NCI-H226 (cell line): ENCODE measurements around the gene MALAT1.
"Not testable (repeated sequence)": the region's sequence is repeated elsewhere in the genome, so short reads cannot be mapped to it uniquely, and the experiment has no call there.

Experiments used
- DNase-seq: peaks from one replicate; pipeline ENCODE4 v3.0.0-alpha.2; 2015

The MALAT1 gene

DNA sequence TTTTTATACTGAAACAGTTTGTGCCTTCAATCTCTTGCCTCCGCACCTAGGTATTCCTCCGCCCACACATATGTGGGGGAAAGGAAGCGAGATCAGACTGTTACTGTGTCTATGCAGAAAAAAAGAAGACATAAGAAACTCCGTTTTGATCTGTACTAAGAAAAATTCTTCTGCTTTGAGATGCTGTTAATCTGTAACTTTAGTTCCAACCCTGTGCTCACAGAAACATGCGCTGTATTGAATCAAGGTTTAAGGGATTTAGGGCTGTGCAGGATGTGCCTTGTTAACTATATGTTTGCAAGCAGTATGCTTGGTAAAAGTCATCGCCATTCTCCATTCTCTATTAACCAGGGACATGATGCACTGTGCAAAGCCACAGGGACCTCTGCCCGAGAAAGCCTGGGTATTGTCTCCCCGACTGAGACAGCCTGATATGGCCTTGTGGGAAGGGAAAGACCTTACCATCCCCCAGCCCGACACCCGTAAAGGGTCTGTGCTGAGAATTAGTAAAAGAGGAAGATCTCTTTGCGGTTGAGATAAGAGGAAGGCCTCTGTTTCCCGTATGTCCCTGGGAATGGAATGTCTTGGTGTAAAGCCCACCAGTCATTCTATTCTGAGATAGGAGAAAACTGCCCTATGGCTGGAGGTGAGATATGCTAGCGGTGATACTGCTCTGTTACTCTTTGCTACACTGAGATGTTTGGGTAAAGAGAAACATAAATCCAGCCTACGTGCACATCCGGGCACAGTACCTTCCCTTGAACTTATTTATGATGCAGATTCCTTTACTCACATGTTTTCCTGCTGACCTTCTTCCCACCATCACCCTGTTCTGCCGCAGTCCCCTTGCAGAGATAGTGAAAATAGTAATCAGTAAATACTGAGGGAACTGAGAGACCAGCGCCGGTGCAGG, 24.1 kb downstream of the MALAT1 start:
- not testable (repeated sequence) for DNase-seq

DNA sequence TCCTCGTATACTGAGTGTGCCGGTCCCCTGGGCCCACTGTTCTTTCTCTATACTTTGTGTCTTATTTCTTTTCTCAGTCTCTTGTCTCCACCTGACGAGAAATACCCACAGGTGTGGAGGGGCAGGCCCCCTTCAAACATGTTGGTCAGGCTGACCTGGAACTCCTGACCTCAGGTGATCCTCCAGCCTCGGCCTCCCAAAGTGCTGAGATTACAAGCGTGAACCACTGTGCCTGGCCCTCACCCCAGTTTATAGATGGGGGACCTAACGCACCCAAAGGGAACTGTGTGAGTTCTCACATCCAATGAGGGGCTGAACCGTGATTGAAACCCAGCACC, 24.8 kb downstream of the MALAT1 start:
- DNase-seq = not testable (repeated sequence)

DNA sequence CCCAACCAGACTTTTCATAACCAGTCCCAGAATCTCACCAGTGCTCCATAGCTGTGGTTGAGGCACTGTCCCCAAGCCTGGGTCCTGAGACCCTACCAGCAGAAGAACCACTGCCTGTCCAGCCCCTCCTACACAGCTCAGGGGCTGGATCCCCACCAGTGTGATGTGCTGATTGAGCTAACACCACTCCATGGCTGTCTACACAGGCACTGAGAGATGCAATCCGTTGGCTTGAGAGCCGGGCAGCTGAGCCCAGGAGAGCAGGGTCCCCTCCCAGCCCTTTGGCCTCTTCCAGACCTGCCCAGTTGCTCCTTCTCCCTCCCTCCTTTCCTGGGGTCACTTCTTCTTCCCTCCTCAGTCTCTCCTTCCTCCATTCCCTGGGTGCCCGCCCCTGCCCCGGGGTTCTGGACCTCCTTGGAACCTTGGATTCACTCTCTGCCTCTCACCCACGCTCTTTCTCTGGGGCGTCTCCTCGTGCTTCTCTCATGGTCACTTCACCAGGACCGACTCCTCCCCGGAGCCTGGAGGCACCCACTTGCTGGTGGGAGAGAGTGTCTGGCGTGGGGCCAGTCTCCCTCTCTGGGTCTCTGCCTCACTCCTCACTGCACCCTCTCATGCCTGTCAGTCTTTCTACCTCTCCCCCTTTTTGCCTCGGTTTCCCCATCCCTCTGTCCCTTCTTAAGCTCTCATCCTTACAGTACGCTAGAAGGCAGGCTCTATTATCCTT, 25.3 kb downstream of the MALAT1 start:
- no peak for DNase-seq

DNA sequence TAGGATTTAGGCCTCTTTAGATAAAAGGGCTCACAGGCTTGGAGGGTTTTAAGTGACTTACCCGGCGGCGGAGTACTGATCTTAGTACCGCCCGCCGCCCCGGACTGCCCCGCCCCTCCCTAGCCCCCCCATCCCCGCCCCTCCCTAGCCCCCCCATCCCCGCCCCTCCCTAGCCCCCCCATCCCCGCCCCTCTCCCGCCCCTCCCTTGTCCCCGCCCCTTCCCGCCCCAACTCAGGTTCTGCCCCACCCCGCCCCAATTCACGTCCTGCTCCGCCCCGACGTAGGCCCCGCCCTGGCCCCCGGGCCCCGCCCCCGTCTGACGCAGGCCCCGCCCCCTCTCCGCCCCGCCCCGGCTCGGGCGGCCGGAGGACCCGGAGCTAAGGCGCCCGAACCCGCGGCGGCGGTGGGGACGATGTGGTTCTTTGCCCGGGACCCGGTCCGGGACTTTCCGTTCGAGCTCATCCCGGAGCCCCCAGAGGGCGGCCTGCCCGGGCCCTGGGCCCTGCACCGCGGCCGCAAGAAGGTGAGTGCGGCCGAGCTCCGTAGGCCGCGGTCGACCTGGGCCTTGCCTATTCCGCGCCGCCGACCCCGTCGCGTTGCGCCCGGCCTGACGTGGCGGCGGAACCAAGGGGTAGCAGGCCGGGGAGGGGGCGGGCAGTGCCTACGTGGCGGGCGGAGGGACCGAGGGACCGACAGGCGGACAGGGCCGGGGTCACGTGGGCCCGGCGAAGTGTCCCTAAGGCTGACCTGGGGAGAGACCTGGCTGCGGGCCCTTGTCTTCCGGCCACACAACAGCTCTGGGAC, 26.1 kb downstream of the MALAT1 start, which contains the start of gene SCYL1:
SCYL1 (plus strand) TSS at position 343 of the 805 bp plus-strand sequence; CDS start at position 414, 71 bp downstream.
- no peak for DNase-seq

DNA sequence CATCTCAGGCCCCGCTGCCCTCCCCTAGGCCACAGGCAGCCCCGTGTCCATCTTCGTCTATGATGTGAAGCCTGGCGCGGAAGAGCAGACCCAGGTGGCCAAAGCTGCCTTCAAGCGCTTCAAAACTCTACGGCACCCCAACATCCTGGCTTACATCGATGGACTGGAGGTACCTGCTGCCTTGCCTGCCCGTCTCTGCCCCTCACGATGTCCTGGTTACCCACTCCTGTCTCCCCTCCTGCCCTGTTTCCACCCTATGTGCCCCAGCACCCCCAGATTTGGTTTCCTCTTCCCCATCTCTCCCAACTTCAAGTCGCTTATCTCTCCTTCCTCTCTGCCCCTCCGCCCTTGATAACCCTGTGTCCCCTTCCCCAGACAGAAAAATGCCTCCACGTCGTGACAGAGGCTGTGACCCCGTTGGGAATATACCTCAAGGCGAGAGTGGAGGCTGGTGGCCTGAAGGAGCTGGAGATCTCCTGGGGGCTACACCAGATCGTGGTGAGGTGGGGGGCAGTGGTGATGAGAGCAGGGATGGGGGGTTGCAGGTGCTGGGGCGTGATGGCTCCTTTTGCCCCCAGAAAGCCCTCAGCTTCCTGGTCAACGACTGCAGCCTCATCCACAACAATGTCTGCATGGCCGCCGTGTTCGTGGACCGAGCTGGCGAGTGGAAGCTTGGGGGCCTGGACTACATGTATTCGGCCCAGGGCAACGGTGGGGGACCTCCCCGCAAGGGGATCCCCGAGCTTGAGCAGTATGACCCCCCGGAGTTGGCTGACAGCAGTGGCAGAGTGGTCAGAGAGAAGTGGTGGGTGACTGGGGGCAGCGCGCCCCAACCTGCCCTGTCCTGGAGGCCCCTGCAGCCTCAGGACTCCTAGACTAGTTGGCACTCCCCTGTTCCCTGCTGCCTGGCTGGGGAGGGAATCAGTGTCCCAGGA, 27.0 kb downstream of the MALAT1 start:
- DNase-seq = no peak

DNA sequence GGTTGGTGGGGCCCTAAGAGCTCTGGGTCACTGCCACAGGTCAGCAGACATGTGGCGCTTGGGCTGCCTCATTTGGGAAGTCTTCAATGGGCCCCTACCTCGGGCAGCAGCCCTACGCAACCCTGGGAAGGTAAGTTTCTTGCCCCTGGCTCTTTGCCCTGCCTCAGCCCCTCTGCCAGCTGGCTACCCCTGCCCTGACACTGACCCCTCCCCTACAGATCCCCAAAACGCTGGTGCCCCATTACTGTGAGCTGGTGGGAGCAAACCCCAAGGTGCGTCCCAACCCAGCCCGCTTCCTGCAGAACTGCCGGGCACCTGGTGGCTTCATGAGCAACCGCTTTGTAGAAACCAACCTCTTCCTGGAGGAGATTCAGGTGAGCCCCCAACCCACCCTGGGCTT, 27.9 kb downstream of the MALAT1 start:
- no peak for DNase-seq

DNA sequence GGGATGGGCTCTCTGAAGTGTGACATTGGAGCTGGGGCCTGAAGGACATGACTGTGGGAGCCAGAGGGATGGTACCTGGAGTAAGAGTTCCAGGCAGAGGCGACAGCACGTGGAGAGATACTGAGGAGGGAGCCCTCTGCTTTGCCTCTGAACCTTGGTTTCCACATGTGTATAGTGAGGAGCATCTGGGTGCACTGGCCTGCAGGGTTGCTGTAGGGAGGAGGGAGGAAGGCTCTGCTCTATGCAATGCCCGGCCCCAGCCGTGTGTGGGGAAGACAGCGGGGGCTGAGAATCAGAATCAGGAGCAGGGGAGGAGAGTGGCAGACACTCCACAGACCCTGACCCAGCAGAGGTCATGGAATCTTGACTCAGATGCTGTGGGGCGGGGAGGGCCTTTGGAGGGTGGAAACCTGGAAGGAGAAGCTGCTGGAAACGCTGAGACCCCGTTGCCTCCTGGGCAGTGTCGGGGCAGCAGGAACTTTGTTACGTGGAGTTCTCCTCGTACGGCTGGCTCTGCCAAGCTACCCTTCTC, 30.0 kb downstream of the MALAT1 start:
- no peak for DNase-seq

DNA sequence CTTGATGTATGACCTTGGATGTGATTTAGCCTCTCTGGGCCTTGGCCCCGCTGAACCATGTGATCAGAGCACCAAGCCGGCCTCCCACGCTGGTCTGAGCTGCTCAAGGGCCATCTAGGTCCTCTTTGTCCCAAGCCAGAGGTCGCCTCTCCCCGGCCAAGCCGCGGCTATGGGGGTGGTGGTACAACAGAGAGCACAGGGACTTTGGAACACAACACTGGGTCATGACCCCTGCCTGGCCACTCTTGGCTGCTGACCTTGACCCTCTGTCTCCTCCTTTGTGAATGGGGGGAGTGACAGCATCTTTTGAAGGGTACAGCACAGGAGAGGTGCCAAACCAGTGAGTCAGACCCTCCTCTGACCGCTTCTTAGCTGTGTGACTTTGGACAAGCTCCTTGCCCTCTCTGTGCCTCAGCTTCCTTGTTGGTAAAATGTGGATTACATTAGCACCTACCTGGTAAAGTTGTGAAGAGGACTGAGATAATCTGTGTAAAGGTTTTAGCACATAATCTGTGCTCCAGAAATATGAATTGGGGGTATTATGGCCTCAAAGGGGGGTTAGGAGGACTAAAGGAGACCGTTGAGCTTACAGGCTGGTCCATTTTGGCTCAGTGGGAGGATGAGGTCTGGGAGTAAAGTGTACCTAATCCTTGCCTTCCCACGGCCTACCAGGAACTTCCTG, 30.8 kb downstream of the MALAT1 start:
- no peak for DNase-seq

DNA sequence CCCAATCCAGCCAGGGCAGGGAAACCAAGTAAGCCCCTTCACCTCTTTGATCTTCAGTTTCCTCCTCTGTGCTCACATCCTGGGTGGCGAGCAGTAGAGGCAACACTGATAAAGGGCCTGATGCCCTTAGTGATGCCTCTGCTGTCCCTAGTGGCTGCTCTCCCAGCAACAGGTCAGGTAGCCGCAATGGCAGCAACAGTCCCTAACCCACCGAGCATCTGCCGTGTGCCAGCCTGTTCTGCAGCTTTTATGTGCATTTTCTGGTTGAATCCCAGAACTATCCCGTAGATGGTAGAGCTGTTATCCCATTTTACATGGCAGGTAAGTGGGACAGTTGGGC, 31.3 kb downstream of the MALAT1 start:
- no peak for DNase-seq

DNA sequence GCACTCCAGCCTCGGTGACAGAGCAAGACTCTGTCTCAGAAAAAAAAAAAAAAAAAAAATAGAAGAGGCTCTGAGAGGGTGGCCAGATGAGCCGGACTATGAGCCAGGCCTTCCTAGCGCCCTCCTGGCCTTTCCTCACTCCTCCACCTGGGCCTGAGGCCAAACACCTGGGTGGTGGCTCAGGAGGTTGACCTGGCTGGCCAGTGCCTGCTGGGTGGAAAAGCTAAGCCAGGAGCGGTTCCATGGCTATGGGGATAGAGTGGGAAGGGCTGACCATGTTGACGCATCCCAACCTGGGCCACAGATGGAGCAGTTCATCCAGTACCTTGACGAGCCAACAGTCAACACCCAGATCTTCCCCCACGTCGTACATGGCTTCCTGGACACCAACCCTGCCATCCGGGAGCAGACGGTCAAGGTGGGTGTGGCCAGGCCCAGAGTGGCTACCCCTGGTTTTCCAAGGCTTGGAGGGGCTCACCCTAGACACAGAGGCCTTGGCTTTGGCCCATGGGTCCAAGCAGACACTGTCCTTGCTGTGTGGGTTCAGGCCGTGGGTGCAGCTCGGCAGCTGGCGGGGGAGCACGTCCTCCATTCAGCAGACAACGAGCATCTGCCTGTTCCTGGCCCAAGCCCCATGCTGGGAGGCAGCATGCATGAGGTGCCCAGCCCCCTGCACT, 33.7 kb downstream of the MALAT1 start:
- no peak for DNase-seq

DNA sequence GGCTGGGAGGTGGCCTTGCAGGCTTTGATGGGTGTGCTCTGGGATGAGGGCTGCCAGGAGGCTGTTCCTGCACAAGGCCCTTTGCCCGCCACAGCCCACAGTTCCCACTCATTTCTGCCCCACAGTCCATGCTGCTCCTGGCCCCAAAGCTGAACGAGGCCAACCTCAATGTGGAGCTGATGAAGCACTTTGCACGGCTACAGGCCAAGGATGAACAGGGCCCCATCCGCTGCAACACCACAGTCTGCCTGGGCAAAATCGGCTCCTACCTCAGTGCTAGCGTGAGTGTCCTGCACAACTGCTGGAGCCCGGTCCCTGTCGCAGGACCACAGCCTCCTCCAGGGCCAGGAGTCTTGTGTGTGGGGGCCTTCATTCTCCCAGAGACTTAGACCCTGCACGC, 36.3 kb downstream of the MALAT1 start:
- no peak for DNase-seq

DNA sequence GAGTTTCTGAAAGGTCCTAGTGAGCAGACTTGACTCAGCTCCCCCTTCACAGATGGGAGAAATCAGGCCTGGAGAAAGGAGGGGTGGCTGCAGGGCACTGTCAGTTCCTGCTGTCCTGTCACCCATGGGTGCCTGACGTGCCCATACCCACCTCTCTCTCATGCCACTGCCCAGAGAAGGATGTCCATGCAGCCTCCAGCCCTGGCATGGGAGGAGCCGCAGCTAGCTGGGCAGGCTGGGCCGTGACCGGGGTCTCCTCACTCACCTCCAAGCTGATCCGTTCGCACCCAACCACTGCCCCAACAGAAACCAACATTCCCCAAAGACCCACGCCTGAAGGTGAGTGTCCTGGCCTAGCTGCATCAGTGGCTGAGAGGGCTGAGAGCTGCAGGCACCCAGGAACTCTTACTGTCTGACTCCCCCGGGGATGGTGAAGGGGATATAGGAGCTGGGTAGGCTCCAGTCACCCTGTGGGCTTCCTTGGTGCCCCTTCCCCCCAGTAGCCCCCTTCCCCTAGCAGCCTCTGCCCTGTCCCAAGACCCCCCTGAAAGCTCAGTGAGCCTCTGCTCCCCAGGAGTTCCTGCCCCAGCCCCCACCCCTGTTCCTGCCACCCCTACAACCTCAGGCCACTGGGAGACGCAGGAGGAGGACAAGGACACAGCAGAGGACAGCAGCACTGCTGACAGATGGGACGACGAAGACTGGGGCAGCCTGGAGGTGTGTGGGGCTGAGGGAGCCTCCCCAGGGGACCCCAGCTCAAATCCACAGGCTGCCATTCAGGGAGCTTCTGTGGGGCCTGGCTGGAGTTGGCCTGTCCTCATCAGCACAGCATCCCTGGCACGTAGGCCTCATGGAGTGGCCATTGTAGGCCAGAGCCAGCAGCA, 37.8 kb downstream of the MALAT1 start:
- no peak for DNase-seq

DNA sequence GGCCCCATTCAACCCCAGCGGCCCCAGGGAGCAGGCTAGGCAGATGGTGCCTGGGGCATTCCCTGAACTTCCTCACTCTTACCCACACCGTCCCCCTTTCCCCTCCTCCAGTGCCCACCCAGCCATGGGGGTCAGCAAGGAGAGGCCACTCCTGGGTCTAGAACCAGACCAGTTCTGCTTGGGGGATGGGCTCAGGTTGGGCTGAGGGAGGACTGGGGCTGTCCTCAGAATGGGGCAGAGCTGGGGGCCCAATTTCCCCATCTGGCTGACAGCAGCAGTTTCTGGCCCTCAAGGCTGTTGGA, 38.4 kb downstream of the MALAT1 start:
- DNase-seq = no peak

DNA sequence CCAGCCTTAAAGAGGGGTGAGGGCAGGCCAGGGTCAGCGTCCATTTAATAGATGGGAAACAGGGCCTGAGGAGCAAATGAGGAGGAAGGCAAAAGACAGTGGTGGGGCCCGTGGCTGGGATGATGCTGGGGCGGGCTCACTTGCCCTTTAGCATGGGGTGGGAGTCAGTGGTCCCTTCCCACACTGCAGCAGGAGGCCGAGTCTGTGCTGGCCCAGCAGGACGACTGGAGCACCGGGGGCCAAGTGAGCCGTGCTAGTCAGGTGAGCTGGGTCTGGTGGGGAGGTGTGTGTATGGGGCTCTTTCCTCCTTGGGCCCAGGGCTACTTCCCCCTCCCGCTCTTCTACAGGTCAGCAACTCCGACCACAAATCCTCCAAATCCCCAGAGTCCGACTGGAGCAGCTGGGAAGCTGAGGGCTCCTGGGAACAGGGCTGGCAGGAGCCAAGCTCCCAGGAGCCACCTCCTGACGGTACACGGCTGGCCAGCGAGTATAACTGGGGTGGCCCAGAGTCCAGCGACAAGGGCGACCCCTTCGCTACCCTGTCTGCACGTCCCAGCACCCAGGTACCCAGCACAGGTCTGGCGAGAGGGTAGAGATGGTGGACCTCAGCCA, 38.9 kb downstream of the MALAT1 start:
- DNase-seq = no peak

DNA sequence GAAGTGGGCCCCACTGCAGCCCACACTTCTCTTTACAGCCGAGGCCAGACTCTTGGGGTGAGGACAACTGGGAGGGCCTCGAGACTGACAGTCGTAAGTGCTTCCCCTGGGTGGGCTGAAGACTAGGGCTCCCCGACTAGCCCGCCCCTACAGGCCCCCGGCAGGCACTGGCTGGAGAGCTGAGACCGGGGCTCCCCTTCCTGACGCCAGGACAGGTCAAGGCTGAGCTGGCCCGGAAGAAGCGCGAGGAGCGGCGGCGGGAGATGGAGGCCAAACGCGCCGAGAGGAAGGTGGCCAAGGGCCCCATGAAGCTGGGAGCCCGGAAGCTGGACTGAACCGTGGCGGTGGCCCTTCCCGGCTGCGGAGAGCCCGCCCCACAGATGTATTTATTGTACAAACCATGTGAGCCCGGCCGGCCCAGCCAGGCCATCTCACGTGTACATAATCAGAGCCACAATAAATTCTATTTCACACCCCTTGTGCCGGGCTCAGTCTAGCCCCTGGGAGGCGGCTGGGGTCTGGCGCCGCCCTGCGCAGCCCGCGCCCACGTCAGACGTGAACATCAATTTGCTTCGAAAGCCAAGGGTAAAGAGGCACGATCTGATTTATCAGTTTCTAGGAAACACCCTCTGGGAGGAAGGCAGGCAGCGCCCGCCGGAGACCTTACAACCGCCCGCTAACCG, 39.5 kb downstream of the MALAT1 start:
- DNase-seq = no peak

DNA sequence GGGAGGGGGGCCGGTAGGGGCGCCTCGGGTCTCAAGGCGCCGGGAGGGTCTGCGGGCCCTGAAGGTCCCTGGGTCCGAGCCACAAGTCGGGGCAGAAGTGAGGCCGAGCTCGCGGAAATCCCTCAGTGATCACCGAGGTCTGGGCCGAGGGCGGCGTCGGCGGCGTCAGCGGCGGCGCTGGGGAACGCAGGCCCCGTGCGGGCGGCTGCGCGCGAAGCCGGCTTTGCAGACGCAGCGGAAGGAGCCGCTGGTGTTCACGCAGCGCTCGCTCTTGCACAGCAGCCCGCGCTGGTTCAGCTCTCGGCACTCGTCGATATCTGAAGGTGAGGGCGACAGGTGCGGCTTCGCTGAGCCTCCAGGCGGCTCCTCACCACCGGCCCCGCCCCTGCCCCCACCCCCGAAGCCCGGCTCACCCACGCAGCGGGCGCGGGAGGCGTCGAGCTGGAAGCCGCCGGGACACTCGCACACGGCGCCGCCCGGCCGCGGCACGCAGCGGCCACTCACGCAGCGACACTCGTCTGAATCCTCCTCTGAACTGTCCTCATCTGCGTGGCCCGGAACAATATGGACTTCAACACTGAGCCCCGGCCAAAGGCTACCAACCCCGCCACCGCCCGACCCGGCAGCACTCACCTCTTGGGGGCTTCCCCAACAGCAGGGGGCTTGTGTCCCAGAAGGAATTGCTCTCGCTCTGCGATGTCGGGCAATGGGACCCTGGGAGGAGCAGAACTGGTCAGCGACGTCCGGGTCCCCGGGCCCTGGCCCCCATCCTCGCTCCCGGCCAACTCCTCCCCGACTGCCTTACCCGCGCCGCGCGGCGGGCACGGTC, 40.3 kb downstream of the MALAT1 start:
- no peak for DNase-seq

DNA sequence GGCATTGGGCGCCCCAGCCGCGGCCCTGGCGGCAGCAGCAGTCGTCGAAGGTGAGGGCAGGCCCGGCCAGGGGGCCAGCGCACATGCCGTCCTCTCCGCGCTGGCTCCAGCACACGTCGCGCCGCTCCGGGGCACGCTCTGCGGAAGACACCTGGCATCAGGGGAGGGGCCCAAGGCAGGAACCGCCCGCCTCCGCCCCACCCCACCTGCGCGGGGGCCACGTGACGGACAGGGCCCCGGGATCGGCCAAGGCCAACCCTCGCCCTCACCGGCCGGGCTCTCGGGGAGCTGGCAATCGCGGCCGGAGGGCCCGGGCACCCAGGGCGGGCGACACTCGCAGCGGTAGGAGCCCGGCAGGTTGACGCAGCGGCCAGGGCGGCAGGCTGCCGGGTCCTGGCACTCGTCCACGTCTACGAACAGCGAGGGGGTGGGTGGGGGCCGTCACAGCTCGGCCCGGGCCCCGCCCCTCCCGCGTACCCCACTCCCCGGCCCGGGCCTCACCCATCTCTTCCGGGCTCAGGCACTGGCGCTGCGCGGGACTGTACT, 41.0 kb downstream of the MALAT1 start:
- no peak for DNase-seq
